ENCODE data around the gene DLG1.

The DLG1 gene

DNA sequence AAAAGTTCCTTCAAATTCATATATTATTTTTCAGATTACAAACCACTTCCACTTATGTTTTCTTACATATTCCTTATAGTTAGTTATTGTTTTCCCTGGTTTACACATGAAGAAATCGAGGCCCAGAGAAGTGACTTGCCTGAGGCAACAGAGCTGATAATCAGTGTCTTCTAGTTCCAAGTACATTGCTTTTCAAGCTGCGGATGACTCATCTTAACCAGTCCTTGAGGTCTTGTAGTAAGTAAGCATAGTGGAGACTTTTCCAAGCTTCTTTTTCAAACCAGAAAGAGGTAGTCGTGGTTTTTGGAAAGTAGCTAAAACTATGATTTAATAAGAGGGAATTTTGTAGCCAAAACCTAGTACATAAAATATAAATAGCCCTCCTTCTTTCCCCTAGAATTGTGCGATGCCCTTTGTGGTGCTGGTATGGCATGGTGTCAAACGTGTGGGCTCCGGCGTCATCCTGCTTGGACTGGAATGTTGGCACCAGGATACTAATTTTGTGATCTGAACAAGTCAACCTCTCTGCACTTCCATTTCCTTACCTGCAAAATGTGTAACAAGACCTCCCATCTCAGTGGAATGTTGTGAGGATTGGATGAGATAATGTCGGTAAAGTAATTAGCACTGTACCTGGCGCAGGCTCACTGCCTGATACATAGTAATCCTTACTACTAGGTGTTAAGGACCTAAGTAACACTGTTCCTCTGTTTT lies 19.0 kb upstream of the DLG1 start:
- no peak for DNase-seq (ENCODE audit: low spot score)

DNA sequence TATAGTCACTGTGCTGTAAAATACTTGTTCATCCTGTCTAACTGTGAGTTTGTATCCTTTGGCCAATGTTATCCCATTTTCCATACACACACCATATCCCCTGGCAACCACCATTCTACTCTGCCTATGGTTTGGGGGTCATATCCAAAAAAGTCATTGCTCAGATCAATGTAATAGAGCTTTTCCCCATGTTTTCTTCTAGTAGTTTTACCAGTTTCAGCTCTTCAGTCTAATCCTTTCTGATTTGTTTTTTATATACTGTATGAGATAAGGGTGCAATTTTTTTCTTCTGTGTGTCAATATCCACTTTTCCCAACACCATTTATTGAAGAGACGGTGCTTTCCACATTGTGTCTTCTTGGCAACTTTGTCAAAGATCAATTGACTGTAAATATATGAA lies 14.0 kb upstream of the DLG1 start:
- no peak for DNase-seq (ENCODE audit: low spot score)

GRCh38 chr3:197311591-197311990 lies 13.2 kb upstream of the DLG1 start:
- no peak for DNase-seq (ENCODE audit: low spot score)

DNA sequence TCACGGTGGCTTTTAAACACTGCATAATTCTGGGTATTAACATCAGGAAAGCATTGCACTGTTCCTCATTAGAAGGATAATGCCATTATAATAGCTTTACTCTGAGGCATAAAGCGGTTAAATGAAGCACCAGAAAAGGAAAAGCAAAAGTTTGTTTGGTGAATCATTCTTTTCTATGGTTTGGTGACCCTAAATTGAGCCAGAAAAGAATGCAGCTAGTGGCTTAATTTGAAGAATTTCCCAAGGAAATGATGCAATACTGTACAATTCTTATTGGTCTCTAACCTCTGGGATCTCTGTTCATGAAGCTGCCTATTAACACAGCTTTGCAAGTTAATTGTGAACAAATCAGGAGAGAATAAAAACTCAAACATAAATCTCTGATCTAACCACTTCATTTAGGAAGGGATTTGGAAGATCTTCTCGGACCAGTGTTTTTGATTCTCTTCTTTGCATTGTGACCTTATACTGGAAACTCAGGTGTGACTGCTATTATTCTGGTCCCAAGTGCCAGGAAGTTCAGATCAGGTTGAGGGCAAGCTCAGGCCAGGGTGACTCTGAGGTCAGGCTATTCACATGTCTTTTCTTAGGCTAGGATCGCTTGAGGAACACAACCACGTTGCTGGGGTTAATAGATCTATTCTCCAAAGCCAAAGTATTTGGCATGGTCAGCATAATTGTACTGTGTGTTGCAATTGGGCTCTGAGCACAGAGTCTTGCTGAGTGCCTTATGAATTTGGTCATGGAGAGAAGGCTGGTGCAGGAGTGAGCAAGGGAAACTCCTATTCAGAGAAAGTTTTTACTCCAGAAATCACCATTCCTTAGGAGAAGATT lies 11.3 kb upstream of the DLG1 start:
- peak; percentile 26 for DNase-seq (ENCODE audit: low spot score)

DNA sequence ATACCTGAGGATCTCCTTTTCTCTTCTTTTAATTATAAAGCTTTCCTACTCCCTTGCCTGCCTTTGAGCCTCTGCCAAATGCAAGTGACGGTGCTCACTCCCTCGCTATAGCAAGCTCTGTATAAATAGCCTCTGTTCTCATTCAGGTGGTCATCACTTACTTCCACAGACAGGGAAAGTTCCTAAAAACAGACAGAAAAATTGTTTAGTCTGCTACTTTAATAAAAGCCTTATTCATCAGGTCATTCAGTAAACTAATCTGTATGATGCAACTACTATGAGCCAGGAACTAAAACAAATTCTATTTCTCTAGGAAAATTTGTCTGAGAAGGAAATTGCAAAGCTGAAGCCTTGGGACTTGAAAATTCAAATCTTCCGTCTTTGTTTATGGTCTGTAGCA lies 10.2 kb upstream of the DLG1 start:
- no peak for DNase-seq (ENCODE audit: low spot score)

GRCh38 chr3:197306374-197307086 lies 8.1 kb upstream of the DLG1 start:
- DNase-seq (ENCODE audit: low spot score) = no peak

DNA sequence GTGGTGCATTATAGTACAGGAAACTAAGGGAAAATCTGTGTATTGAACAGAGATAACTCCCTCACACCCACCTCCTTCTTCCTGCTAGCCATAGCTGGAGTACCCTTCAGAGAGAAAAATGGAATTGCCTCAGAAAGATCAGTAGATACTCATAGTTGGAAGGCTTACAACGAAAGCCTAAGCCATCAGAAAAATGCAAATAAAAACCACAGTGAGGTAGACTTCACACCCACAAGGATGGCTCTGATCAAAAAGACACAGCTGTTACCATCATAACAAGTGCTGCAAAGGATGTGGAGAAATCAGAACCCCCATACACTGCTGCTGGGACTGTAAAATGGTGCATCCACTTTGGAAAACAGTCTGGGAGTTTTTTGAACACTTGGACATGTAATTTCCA lies 7.4 kb upstream of the DLG1 start:
- no peak for DNase-seq (ENCODE audit: low spot score)

- DNase-seq (ENCODE audit: low spot score) = peak; percentile 74
Measured at GRCh38 chr3:197303452-197303851, 5.0 kb upstream of the DLG1 start.

GRCh38 chr3:197302696-197303341 lies 4.4 kb upstream of the DLG1 start:
- no peak for DNase-seq (ENCODE audit: low spot score)

DNA sequence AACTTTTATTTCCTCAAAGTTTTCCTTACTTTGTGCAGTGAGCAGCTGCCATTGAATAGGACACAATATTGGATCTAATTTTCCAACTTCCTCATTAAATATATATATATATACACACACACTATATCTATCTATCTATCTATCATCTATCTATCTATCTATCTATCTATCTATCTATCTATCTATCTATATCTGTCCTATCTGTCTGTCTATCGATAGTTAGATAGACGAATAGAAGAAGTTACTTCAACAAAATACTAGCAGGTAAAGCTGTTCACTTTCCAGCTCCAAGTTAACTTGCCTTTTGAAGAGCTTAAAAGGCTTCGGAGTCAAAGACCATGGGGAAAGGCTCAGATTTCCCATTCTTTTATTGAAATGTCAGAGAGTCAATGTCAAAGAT lies 3.6 kb upstream of the DLG1 start:
- no peak for DNase-seq (ENCODE audit: low spot score)

DNA sequence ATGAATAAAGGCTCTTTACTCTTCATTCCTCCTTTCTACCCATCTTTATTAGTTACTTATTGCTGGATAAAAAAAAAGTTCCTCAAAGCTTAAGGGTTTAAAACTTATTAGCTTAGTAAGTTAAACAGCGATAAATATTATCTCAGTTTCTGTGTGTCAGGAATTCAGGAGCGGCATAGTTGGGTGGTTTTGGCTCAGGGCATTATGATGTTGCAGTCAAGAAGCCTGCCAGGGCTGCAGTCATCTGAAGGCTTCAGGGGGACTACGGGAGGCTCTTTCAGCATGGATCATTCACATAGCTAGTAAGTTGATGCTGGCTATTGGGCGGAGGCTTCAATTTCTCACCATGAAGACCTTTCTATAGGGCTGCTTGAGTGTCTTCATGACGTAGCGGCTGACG lies 1.9 kb upstream of the DLG1 start:
- no peak for DNase-seq (ENCODE audit: low spot score)

- peak; percentile 59 for DNase-seq (ENCODE audit: low spot score)
Measured at GRCh38 chr3:197298945-197299854, 788 bp upstream of the DLG1 start.

GRCh38 chr3:197297476-197298340 lies 704 bp downstream of the DLG1 start:
- DNase-seq (ENCODE audit: low spot score) = peak; percentile 74

GRCh38 chr3:197297002-197297401 lies 1.4 kb downstream of the DLG1 start:
- DNase-seq (ENCODE audit: low spot score) = peak; percentile 42

GRCh38 chr3:197296545-197296944 lies 1.9 kb downstream of the DLG1 start:
- DNase-seq (ENCODE audit: low spot score) = no peak

- DNase-seq (ENCODE audit: low spot score) = peak; percentile 74
Measured at GRCh38 chr3:197295871-197296270, 2.5 kb downstream of the DLG1 start.

DNA sequence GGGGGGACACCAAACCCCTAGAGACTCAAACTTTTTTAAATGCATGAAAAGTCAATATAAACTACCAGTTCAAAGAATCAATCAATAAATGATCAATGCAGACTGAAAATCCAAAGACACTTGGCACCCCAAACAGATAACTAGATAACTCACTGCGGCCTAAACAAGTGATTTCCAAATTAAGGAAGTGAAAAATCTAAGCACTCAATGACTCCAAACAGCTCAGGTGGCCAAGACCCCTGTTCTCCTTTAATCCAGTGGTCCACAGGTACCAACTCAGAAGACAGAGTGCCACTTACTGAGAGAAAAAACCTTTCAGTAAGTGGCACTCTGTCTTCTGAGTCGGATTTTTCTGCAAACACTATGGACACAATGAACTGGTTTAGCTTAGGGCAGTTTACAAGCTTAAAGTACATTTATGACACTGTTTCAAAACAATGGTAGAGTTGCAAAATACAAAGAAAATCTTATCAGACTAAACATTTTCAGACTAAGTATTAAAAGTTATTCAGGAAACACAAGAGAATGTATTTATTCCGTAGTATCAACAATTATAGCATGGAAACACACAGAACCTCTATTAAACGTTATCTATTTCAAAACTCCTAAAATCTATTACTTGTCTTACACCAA lies 4.7 kb downstream of the DLG1 start:
- DNase-seq (ENCODE audit: low spot score) = peak; percentile 41

DNA sequence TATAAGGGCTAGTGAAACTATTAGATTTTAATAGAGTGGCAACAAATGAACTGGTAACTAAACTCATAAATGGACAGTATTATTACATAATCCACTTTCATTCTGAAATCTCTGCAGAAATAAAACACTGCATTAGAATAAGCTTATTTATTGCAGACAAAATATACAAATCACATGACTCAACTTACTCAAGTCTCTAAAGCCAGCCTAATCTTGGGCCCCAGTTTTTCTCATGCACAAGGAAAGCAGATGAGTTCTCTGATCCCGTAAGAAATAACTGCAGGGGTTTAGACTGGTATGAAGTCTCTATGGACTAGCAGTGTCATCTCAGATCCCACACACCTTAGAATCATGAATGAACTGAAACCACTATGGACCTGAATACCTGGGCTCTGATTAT lies 5.8 kb downstream of the DLG1 start:
- peak; percentile 40 for DNase-seq (ENCODE audit: low spot score)

- peak; percentile 35 for DNase-seq (ENCODE audit: low spot score)
Measured at GRCh38 chr3:197292083-197292646, 6.2 kb downstream of the DLG1 start.
